Osteocyte (in vitro differentiated cells): ENCODE results near the gene MTF2. TPM values are rescaled to one million over a fixed set of nuclear protein-coding genes. Genes with fewer than 3 reads are reported as not detected.

Source experiments
- DNase-seq: peaks from one replicate; pipeline ENCODE4 v3.0.0; 2021; ENCODE audit warnings: mixed read lengths; ENCODE audit not compliant: unreplicated experiment; ENCODE audit errors: extremely low spot score
- H3K27ac Mint-ChIP-seq: one replicate; pipeline ENCODE4 v1.8.0; 2021; ENCODE audit warnings: mild to moderate bottlenecking, mixed read lengths; ENCODE audit not compliant: unreplicated experiment
- H3K27me3 Mint-ChIP-seq: one replicate; pipeline ENCODE4 v1.8.0; 2021; ENCODE audit warnings: mixed read lengths; ENCODE audit not compliant: unreplicated experiment
- H3K36me3 Mint-ChIP-seq: one replicate; pipeline ENCODE4 v1.8.0; 2021; ENCODE audit warnings: mixed read lengths; ENCODE audit not compliant: unreplicated experiment
- H3K4me1 Mint-ChIP-seq: one replicate; pipeline ENCODE4 v1.8.0; 2021; ENCODE audit warnings: mixed read lengths; ENCODE audit not compliant: unreplicated experiment
- H3K4me3 Mint-ChIP-seq: one replicate; pipeline ENCODE4 v1.8.0; 2021; ENCODE audit warnings: mild to moderate bottlenecking, moderate library complexity, mixed read lengths; ENCODE audit not compliant: unreplicated experiment
- H3K9me3 Mint-ChIP-seq: one replicate; pipeline ENCODE4 v1.8.0; 2021; ENCODE audit warnings: mixed read lengths; ENCODE audit not compliant: unreplicated experiment
- CTCF ChIP-seq: fragments of 200-600 bp; sonication (generic); IDR thresholded peaks from 2 replicates; pipeline ENCODE4 v1.5.0; 2021; ENCODE audit warnings: antibody characterized with exemption, mild to moderate bottlenecking, moderate library complexity
- total RNA-seq: library from RNA; stranded (reverse); gene quantifications from 2 replicates; pipeline ENCODE4 v1.2.1, GENCODE V29; 2021

Gene MTF2
- total RNA-seq, 1 donor from 2014 or later, result 24.9 TPM

- no peaks in the 10 kb centered on the region for H3K36me3 Mint-ChIP-seq
- peaks cover 14% of the 10 kb centered on the region for H3K4me1 Mint-ChIP-seq
- no peaks in the 10 kb centered on the region for H3K27me3 Mint-ChIP-seq
- no peak for DNase-seq
- H3K9me3 Mint-ChIP-seq, result no peaks in the 10 kb centered on the region
- TF ChIP-seq CTCF, result no peak
- no peak overlapping the region for H3K4me3 Mint-ChIP-seq
- H3K27ac Mint-ChIP-seq, result no peak overlapping the region
Observed at GRCh38 chr1:93076268-93076667, 2.8 kb upstream of the MTF2 start.

- Mint-ChIP-seq H3K4me1 (peaks cover 31% of the 10 kb centered on the region), H3K4me3 (peak overlapping the region; percentile 89), H3K27ac (peak overlapping the region; percentile 98), H3K9me3 (no peaks in the 10 kb centered on the region), H3K27me3 (no peaks in the 10 kb centered on the region), H3K36me3 (no peaks in the 10 kb centered on the region)
- TF ChIP-seq CTCF, result no peak
- DNase-seq, result no peak
Observed at GRCh38 chr1:93078203-93078602, 880 bp upstream of the MTF2 start.

- no peaks in the 10 kb centered on the region for H3K9me3 Mint-ChIP-seq
- TF ChIP-seq CTCF, result no peak
- H3K4me1 Mint-ChIP-seq, result peaks cover 35% of the 10 kb centered on the region
- no peak for DNase-seq
- peaks cover 4% of the 10 kb centered on the region for H3K36me3 Mint-ChIP-seq
- H3K27me3 Mint-ChIP-seq, result no peaks in the 10 kb centered on the region
- peak overlapping the region; percentile 98 for H3K27ac Mint-ChIP-seq
- H3K4me3 Mint-ChIP-seq, result peak overlapping the region; percentile 89
Observed at GRCh38 chr1:93078638-93078985, 471 bp upstream of the MTF2 start.

DNA sequence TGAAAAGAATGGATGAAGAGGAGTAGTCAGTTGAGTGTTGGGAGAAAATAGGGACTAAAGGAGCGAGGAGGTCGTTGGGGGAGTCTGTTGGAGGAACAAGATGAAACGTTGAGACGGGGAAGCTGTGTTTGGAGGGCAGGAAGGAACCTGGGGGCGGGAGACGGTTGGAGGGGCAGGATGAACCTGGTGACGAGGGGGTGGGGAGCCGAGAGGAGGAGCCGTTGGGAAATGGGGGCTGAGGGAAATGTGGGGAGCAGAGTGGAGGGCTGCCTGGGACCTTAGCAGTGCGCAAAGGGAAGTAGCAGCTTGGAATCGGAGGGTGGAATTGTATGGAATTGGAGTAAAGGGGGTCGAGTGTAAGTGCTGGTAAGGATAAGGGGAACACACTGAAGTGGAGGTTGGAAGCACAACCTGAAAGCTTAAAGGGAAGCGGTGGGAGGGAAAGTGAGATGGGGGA is 630 bp downstream of the MTF2 start:
- H3K9me3 Mint-ChIP-seq, result peaks cover 3% of the 10 kb centered on the region
- DNase-seq, result no peak
- H3K36me3 Mint-ChIP-seq, result peaks cover 14% of the 10 kb centered on the region
- H3K27me3 Mint-ChIP-seq, result no peaks in the 10 kb centered on the region
- peaks cover 40% of the 10 kb centered on the region for H3K4me1 Mint-ChIP-seq
- H3K27ac Mint-ChIP-seq, result peak overlapping the region; percentile 98
- no peak for TF ChIP-seq CTCF
- H3K4me3 Mint-ChIP-seq, result peak overlapping the region; percentile 89

DNA sequence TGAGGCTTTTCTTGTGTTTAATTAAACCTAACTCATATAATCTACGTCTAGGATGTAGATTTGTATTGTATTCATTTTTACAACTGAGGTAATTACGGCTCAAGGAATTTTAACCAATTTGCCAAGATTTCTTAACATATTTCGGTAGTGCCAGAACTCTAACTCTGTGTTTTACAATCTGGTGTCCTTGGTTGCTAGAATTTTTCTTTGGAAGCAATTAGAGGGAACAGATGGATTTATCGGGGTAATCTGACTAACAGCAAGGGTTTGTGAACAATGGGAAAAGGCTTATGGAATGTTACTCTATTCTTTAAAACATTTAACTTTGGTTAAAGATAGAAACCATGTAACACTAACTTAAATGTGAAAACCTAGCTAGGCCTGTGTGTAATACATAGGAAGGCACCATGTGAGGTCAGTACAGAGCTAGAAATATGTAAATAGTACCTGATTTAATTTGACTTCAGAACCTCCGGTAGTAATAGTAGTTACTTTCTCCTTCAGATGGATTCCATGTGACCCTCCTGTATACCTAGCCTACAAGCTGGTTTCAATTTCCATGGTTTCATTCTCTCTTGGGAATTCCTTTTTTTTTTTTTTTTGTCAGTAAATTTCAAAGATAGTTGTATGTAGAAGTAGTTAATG is 1.2 kb downstream of the MTF2 start:
- H3K4me1 Mint-ChIP-seq, result peaks cover 40% of the 10 kb centered on the region
- peak overlapping the region; percentile 98 for H3K27ac Mint-ChIP-seq
- H3K4me3 Mint-ChIP-seq, result peak overlapping the region; percentile 89
- peaks cover 3% of the 10 kb centered on the region for H3K9me3 Mint-ChIP-seq
- no peaks in the 10 kb centered on the region for H3K27me3 Mint-ChIP-seq
- peaks cover 16% of the 10 kb centered on the region for H3K36me3 Mint-ChIP-seq
- no peak for DNase-seq
- peak; percentile 64 for TF ChIP-seq CTCF
